HepG2 (cell line): Measurements from ENCODE around the gene MBLAC1. TPM values are rescaled to one million over a fixed set of nuclear protein-coding genes. Genes with fewer than 3 reads are reported as not detected.
A peak's percentile ranks its signal among the peaks of the same experiment; 100 is the strongest.

Experiments
- AKAP8 ChIP-seq: sonication (generic); formaldehyde crosslinking; IDR thresholded peaks from 2 replicates; pipeline ENCODE4 v1.5.1; 2020; ENCODE audit warnings: mild to moderate bottlenecking, missing genetic modification reagents
- DR1 ChIP-seq: sonication (generic); formaldehyde crosslinking; IDR thresholded peaks from 2 replicates; pipeline ENCODE4 v1.8.0; 2021; ENCODE audit warnings: mild to moderate bottlenecking, missing genetic modification reagents, inconsistent platforms
- EP300 ChIP-seq, 3 experiments: sonication (generic) in 1 of 3; formaldehyde crosslinking in 1 of 3; IDR thresholded peaks; 2 replicates each; pipeline versions ENCODE4 v1.5.1 to v1.6.1; 2011 to 2020; ENCODE audit warnings: low read depth in 2 of 3, low read length in 2 of 3, borderline replicate concordance in 1 of 3, improper control_type of control experiment in 1 of 3, mild to moderate bottlenecking in 1 of 3, missing genetic modification reagents in 1 of 3, moderate library complexity in 1 of 3
- FOXA1 ChIP-seq, 2 experiments: fragments of 450-650 bp in 1 of 2; sonication (generic) in 1 of 2; formaldehyde crosslinking in 1 of 2; IDR thresholded peaks; 2 replicates each; pipeline versions ENCODE4 v1.4.0 to v1.6.1; 2016 to 2020; ENCODE audit warnings: missing genetic modification reagents in 1 of 2
- FOXM1 ChIP-seq: sonication (generic); formaldehyde crosslinking; IDR thresholded peaks from 2 replicates; pipeline ENCODE4 v1.5.0; 2020; ENCODE audit warnings: missing genetic modification reagents
- HOXA7 ChIP-seq: sonication (generic); formaldehyde crosslinking; IDR thresholded peaks from 2 replicates; pipeline ENCODE4 v1.8.1; 2022; ENCODE audit warnings: mild to moderate bottlenecking, missing genetic modification reagents, moderate library complexity
- KAT7 ChIP-seq: IDR thresholded peaks from 2 replicates; pipeline ENCODE4 v1.6.1; 2018; ENCODE audit warnings: borderline replicate concordance, missing compliant biosample characterization
- MYNN ChIP-seq: sonication (generic); formaldehyde crosslinking; IDR thresholded peaks from 2 replicates; pipeline ENCODE4 v1.4.0; 2020; ENCODE audit warnings: mild to moderate bottlenecking, low read depth, missing genetic modification reagents
- NONO ChIP-seq, 2 experiments: fragments of 450-650 bp in 1 of 2; sonication (generic) in 1 of 2; formaldehyde crosslinking in 1 of 2; IDR thresholded peaks in 1 of 2; conservative IDR thresholded peaks in 1 of 2; 2 replicates each; pipeline versions ENCODE4 v1.6.1 to v1.8.0; 2017 to 2022; ENCODE audit warnings: mild to moderate bottlenecking in 1 of 2, missing genetic modification reagents in 1 of 2, moderate library complexity in 1 of 2
- ONECUT2 ChIP-seq: sonication (generic); formaldehyde crosslinking; IDR thresholded peaks from 2 replicates; pipeline ENCODE4 v1.4.0; 2020; ENCODE audit warnings: missing genetic modification reagents
- PAX8 ChIP-seq: sonication (generic); formaldehyde crosslinking; IDR thresholded peaks from 2 replicates; pipeline ENCODE4 v1.8.0; 2022; ENCODE audit warnings: mild to moderate bottlenecking, missing genetic modification reagents, borderline replicate concordance
- PAXIP1 ChIP-seq: sonication (generic); formaldehyde crosslinking; conservative IDR thresholded peaks from 2 replicates; pipeline ENCODE4 v1.4.0; 2020; ENCODE audit warnings: mild to moderate bottlenecking, missing genetic modification reagents, moderate library complexity
- PCBP2 ChIP-seq: fragments of 200-400 bp; formaldehyde crosslinking; optimal IDR thresholded peaks from 2 replicates; pipeline ENCODE3; 2018; ENCODE audit warnings: low read length, low read depth; ENCODE audit not compliant: poor library complexity, severe bottlenecking
- POLR2AphosphoS5 ChIP-seq: IDR thresholded peaks from 2 replicates; pipeline ENCODE4 v1.6.1; 2012; ENCODE audit warnings: low read depth, low read length
- TOPORS ChIP-seq: sonication (generic); formaldehyde crosslinking; IDR thresholded peaks from 2 replicates; pipeline ENCODE4 v1.8.0; 2023; ENCODE audit warnings: mild to moderate bottlenecking, missing genetic modification reagents
- ZBTB7B ChIP-seq: sonication (generic); formaldehyde crosslinking; IDR thresholded peaks from 2 replicates; pipeline ENCODE4 v1.4.0; 2020; ENCODE audit warnings: missing genetic modification reagents
- ZC3H4 ChIP-seq: sonication (generic); formaldehyde crosslinking; IDR thresholded peaks from 2 replicates; pipeline ENCODE4 v1.4.0; 2020; ENCODE audit warnings: missing genetic modification reagents, borderline replicate concordance
- ZHX1 ChIP-seq: sonication (generic); formaldehyde crosslinking; IDR thresholded peaks from 2 replicates; pipeline ENCODE4 v1.8.1; 2022; ENCODE audit warnings: low read depth, mild to moderate bottlenecking, missing genetic modification reagents
- ZNF12 ChIP-seq: sonication (generic); formaldehyde crosslinking; IDR thresholded peaks from 2 replicates; pipeline ENCODE4 v1.5.0; 2020; ENCODE audit warnings: missing genetic modification reagents
- ZNF446 ChIP-seq: sonication (generic); formaldehyde crosslinking; IDR thresholded peaks from 2 replicates; pipeline ENCODE4 v1.5.0; 2020; ENCODE audit warnings: mild to moderate bottlenecking, missing genetic modification reagents
- ZNF552 ChIP-seq: sonication (generic); formaldehyde crosslinking; IDR thresholded peaks from 2 replicates; pipeline ENCODE4 v1.9.0; 2022; ENCODE audit warnings: missing genetic modification reagents, mild to moderate bottlenecking, borderline replicate concordance
- ZNF672 ChIP-seq: sonication (generic); formaldehyde crosslinking; IDR thresholded peaks from 2 replicates; pipeline ENCODE4 v1.8.1; 2022; ENCODE audit warnings: missing genetic modification reagents
- ZNF747 ChIP-seq: sonication (generic); formaldehyde crosslinking; IDR thresholded peaks from 2 replicates; pipeline ENCODE4 v1.8.1; 2023; ENCODE audit warnings: missing genetic modification reagents, mild to moderate bottlenecking, borderline replicate concordance
- polyA plus RNA-seq, 8 experiments: library from polyadenylated mRNA; depleted of rRNA in 3 of 8; stranded (reverse) in 7 of 8; unstranded in 1 of 8; fragments of >200 nt; fragmentation: Illumina TruSeq in 4 of 8; extraction: Trizol in 4 of 8; gene quantifications; 2 replicates each; pipeline versions ENCODE4 v1.2.1 to v1.2.3, GENCODE V29; 2011 to 2016; ENCODE audit warnings: low read depth in 4 of 8, missing spikeins in 1 of 8, mixed read lengths in 1 of 8; ENCODE audit not compliant: insufficient read depth in 1 of 8
- total RNA-seq, 5 experiments: library from RNA; depleted of rRNA; stranded (reverse); fragments of >200 nt; fragmentation: Illumina TruSeq; extraction: Trizol; gene quantifications; 2 replicates each; pipeline ENCODE4 v1.2.3, GENCODE V29; 2016; ENCODE audit warnings: low read depth in 1 of 5

Gene MBLAC1
- total and polyA plus RNA-seq, 2 of the 13 experiments (the other 11 are each of a cell fraction or from before 2014, with no cell fraction given), result 0.79 to 2.1 TPM

DNA sequence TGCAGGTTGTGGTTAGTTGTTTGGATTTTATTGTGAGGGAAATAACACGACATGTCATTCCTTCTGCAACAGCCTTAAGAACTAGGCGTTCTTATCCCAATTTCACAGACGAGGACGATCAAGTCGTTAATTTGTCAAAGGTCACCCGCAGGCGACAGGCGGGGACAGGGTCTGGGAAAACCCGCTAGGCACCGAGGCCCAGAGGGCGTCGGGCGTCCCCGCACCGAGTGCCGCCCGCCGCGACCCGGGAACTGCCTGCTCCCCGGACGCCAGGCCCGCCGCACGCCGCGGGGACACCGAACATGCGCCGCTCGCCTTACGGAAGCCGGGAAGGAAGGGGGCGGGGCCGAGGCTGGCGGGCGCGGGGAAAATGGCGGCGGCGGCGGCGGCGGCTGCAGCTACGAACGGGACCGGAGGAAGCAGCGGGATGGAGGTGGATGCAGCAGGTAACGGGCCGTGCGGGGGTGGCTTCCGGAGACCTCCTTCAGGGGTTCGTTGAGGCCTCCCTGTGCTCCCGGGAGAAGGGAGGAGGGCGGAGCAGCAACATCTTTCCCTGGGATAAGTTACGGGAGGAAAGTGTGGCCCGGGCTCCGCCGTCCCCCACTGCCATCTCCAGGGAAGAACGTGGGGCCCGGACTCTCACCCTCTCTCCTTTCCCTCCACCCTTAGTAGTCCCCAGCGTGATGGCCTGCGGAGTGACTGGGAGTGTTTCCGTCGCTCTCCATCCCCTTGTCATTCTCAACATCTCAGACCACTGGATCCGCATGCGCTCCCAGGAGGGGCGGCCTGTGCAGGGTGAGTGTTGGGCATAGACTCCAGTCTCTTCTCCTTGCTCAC, 37.9 kb upstream of the MBLAC1 start, which contains the start of gene COPS6 (continued):
- TF ChIP-seq EP300 (IDR thresholded peaks at IDR 0.05; ENCODE audit: low read depth in 2 of 2, low read length in 2 of 2) (no peak), EP300 (CRISPR knock-in tag; IDR thresholded peaks at IDR 0.05; ENCODE audit: borderline replicate concordance) (peak; percentile 46; the same call in 1 of the 2 replicates), ZNF672 (CRISPR knock-in tag) (no peak), ZBTB7B (CRISPR knock-in tag) (no peak), ONECUT2 (CRISPR knock-in tag) (no peak), MYNN (0 out of 2 replicates have a peak, but pooled peaks have one; percentile 88), TOPORS (CRISPR knock-in tag) (no peak), ZHX1 (CRISPR knock-in tag) (peak; percentile 93), KAT7 (CRISPR knock-in tag) (peak; percentile 99; the same call in 1 of the 2 replicates), AKAP8 (CRISPR knock-in tag) (peak; percentile 62), FOXM1 (CRISPR knock-in tag) (no peak), NONO (IDR thresholded peaks at IDR 0.05) (no peak), NONO (CRISPR knock-in tag; conservative IDR thresholded peaks at IDR 0.05) (peak; percentile 97), DR1 (peak; percentile 84; the same call in 1 of the 2 replicates), POLR2AphosphoS5 (peak; percentile 79), ZNF747 (CRISPR knock-in tag) (no peak; the same call in 1 of the 2 replicates), PAX8 (CRISPR knock-in tag) (peak; percentile 66; the same call in 1 of the 2 replicates), ZNF12 (CRISPR knock-in tag) (peak; percentile 74; the same call in 1 of the 2 replicates), PAXIP1 (CRISPR knock-in tag) (peak; percentile 52; the same call in 1 of the 2 replicates), HOXA7 (CRISPR knock-in tag) (0 out of 2 replicates have a peak, but pooled peaks have one; percentile 56), ZC3H4 (CRISPR knock-in tag) (no peak), FOXA1 (IDR thresholded peaks at IDR 0.05) (no peak), FOXA1 (CRISPR knock-in tag; IDR thresholded peaks at IDR 0.05) (no peak), ZNF446 (CRISPR knock-in tag) (no peak; the same call in 1 of the 2 replicates), ZNF552 (CRISPR knock-in tag) (peak; percentile 80; the same call in 1 of the 2 replicates), PCBP2 (no peak)
